Stimulated activated CD4-positive, alpha-beta T cell treated with anti-CD3 and anti-CD28 coated beads, Interleukin-1b, Interleukin-23, amount 100 ng/mL, for 1 hour (primary cell): ENCODE data around the gene GRIK1.

Experiments
- DNase-seq, 2 donors: peaks; one replicate each; pipeline ENCODE4 v3.0.0-alpha.2; 2020; ENCODE audit warnings: low read depth in 2 of 2

The GRIK1 gene

GRCh38 chr21:29643289-29643688 is 296.5 kb downstream of the GRIK1 start:
- DNase-seq = no peak

GRCh38 chr21:29642551-29643245 is 297.1 kb downstream of the GRIK1 start:
- DNase-seq = no peak

- no peak for DNase-seq
Measured at GRCh38 chr21:29641635-29642550, 297.9 kb downstream of the GRIK1 start.

GRCh38 chr21:29641001-29641634 is 298.7 kb downstream of the GRIK1 start:
- DNase-seq = no peak

- no peak for DNase-seq
Measured at GRCh38 chr21:29640080-29640508, 299.7 kb downstream of the GRIK1 start.

GRCh38 chr21:29639366-29640079 is 300.3 kb downstream of the GRIK1 start:
- no peak for DNase-seq

- no peak for DNase-seq
Measured at GRCh38 chr21:29638761-29639327, 301.0 kb downstream of the GRIK1 start.

- no peak for DNase-seq
Measured at GRCh38 chr21:29638138-29638537, 301.7 kb downstream of the GRIK1 start.

- no peak for DNase-seq
Measured at GRCh38 chr21:29637553-29637952, 302.2 kb downstream of the GRIK1 start.

GRCh38 chr21:29637134-29637533 is 302.7 kb downstream of the GRIK1 start:
- no peak for DNase-seq

GRCh38 chr21:29634418-29634817 is 305.4 kb downstream of the GRIK1 start:
- no peak for DNase-seq

GRCh38 chr21:29633756-29634155 is 306.0 kb downstream of the GRIK1 start:
- DNase-seq = no peak

- no peak for DNase-seq
Measured at GRCh38 chr21:29630441-29630840, 309.4 kb downstream of the GRIK1 start.

- DNase-seq = no peak
Measured at GRCh38 chr21:29627905-29628304, 311.9 kb downstream of the GRIK1 start.

- no peak for DNase-seq
Measured at GRCh38 chr21:29626801-29627470, 312.9 kb downstream of the GRIK1 start.

- no peak for DNase-seq
Measured at GRCh38 chr21:29625990-29626389, 313.8 kb downstream of the GRIK1 start.

GRCh38 chr21:29624776-29625175 is 315.0 kb downstream of the GRIK1 start:
- no peak for DNase-seq

GRCh38 chr21:29621525-29621924 is 318.3 kb downstream of the GRIK1 start:
- DNase-seq = no peak

GRCh38 chr21:29616209-29616751 is 323.5 kb downstream of the GRIK1 start:
- DNase-seq = no peak

- DNase-seq = no peak
Measured at GRCh38 chr21:29613877-29614276, 325.9 kb downstream of the GRIK1 start.

GRCh38 chr21:29613021-29613420 is 326.8 kb downstream of the GRIK1 start:
- DNase-seq = no peak
